ENCODE measurements around the gene ATP2B1. TPM values are rescaled to one million over a fixed set of nuclear protein-coding genes. Genes with fewer than 3 reads are reported as not detected.

The ATP2B1 gene
- total RNA-seq, 1 experiment from 2014 or later: 221 TPM

GRCh38 chr12:89632778-89633177 lies 75.9 kb downstream of the ATP2B1 start:
- BruUV-seq (replicated peaks): no TSS peak
- Mint-ChIP-seq H3K27me3 (ENCODE audit: insufficient read depth, unreplicated experiment) (no peaks in the 10 kb centered on the region), H3K4me3 (ENCODE audit: unreplicated experiment) (no peak overlapping the region), H3K9me3 (ENCODE audit: unreplicated experiment) (no peaks in the 10 kb centered on the region), H3K4me1 (ENCODE audit: insufficient read depth, unreplicated experiment) (peaks cover 26% of the 10 kb centered on the region), H3K27ac (ENCODE audit: low read depth, unreplicated experiment) (no peak overlapping the region), H3K36me3 (ENCODE audit: insufficient read depth, unreplicated experiment) (peaks cover 51% of the 10 kb centered on the region)
- DNase-seq (ENCODE audit: unreplicated experiment): no peak
- ChIA-PET POLR2A (interaction anchor here (0.9 to 1.0 kb wide), 2 partner anchors 31 to 74 kb away, joined by 3 read pairs; no protein-coding TSS in a partner anchor), CTCF (interaction anchor here (0.7 kb wide), 1 partner anchor 75 kb away, joined by 4 read pairs; no protein-coding TSS in a partner anchor)
- no peak for TF ChIP-seq CTCF (IDR thresholded peaks at IDR 0.05; ENCODE audit: unreplicated experiment)
- intact Hi-C loops (cut with micrococcal nuclease): no loop called here

GRCh38 chr12:89622115-89622514 lies 86.5 kb downstream of the ATP2B1 start:
- POLR2A ChIA-PET: interaction anchor here (1.0 kb wide), 1 partner anchor 87 kb away, joined by 3 read pairs; the partner anchor contains the start of gene ATP2B1
- Mint-ChIP-seq H3K4me1 (ENCODE audit: insufficient read depth, unreplicated experiment) (no peaks in the 10 kb centered on the region), H3K27ac (ENCODE audit: low read depth, unreplicated experiment) (no peak overlapping the region), H3K36me3 (ENCODE audit: insufficient read depth, unreplicated experiment) (peaks cover 53% of the 10 kb centered on the region), H3K4me3 (ENCODE audit: unreplicated experiment) (no peak overlapping the region), H3K9me3 (ENCODE audit: unreplicated experiment) (no peaks in the 10 kb centered on the region), H3K27me3 (ENCODE audit: insufficient read depth, unreplicated experiment) (no peaks in the 10 kb centered on the region)
- no peak for TF ChIP-seq CTCF (IDR thresholded peaks at IDR 0.05; ENCODE audit: unreplicated experiment)
- CTCF ChIA-PET: interaction anchor here (0.6 to 1.5 kb wide), 4 partner anchors 15 to 1287 kb away, joined by 3 to 5 read pairs (median 4); no protein-coding TSS in a partner anchor
- DNase-seq (ENCODE audit: unreplicated experiment): no peak
- BruUV-seq (replicated peaks): no TSS peak
- intact Hi-C loops (cut with micrococcal nuclease): no loop called here

- no peak for TF ChIP-seq CTCF (IDR thresholded peaks at IDR 0.05; ENCODE audit: unreplicated experiment)
- DNase-seq (ENCODE audit: unreplicated experiment): no peak
- no peaks in the 10 kb centered on the region for H3K9me3 Mint-ChIP-seq (ENCODE audit: unreplicated experiment)
- no TSS peak for BruUV-seq (replicated peaks)
- ChIA-PET CTCF (interaction anchor here (0.6 to 1.5 kb wide), 6 partner anchors 9 to 1288 kb away, joined by 3 to 5 read pairs (median 3); partner anchors contain the start of gene ATP2B1), POLR2A (interaction anchor here (0.6 kb wide), 1 partner anchor 12 kb away, joined by 3 read pairs; no protein-coding TSS in a partner anchor)
- H3K27ac Mint-ChIP-seq (ENCODE audit: low read depth, unreplicated experiment): no peak overlapping the region
- no peaks in the 10 kb centered on the region for H3K27me3 Mint-ChIP-seq (ENCODE audit: insufficient read depth, unreplicated experiment)
- no peaks in the 10 kb centered on the region for H3K4me1 Mint-ChIP-seq (ENCODE audit: insufficient read depth, unreplicated experiment)
- peaks cover 53% of the 10 kb centered on the region for H3K36me3 Mint-ChIP-seq (ENCODE audit: insufficient read depth, unreplicated experiment)
- intact Hi-C loops (cut with micrococcal nuclease): no loop called here
- no peak overlapping the region for H3K4me3 Mint-ChIP-seq (ENCODE audit: unreplicated experiment)
Measured at GRCh38 chr12:89621521-89621920, 87.1 kb downstream of the ATP2B1 start.

- Mint-ChIP-seq H3K27ac (ENCODE audit: low read depth, unreplicated experiment) (no peak overlapping the region), H3K4me3 (ENCODE audit: unreplicated experiment) (no peak overlapping the region), H3K4me1 (ENCODE audit: insufficient read depth, unreplicated experiment) (no peaks in the 10 kb centered on the region), H3K36me3 (ENCODE audit: insufficient read depth, unreplicated experiment) (peaks cover 55% of the 10 kb centered on the region), H3K27me3 (ENCODE audit: insufficient read depth, unreplicated experiment) (no peaks in the 10 kb centered on the region), H3K9me3 (ENCODE audit: unreplicated experiment) (no peaks in the 10 kb centered on the region)
- no peak for TF ChIP-seq CTCF (IDR thresholded peaks at IDR 0.05; ENCODE audit: unreplicated experiment)
- ChIA-PET CTCF (interaction anchor here (0.6 to 1.6 kb wide), 3 partner anchors 9 to 156 kb away, joined by 3 to 7 read pairs (median 4); no protein-coding TSS in a partner anchor), POLR2A (no interaction called here)
- DNase-seq (ENCODE audit: unreplicated experiment): no peak
- intact Hi-C loops (cut with micrococcal nuclease): no loop called here
- BruUV-seq (replicated peaks): no TSS peak
Measured at GRCh38 chr12:89619764-89620163, 88.9 kb downstream of the ATP2B1 start.
